DLD1 (cell line): Measurements from ENCODE around the gene MYOCD.

Experiments used
- in situ Hi-C: cut with HindIII; loops from 2 replicates; pipeline ENCODE4 v1.10.0; 2017; ENCODE audit warnings: low sequenced_read_pairs

The MYOCD gene

GRCh38 chr17:12744298-12744697 lies 78.6 kb downstream of the MYOCD start:
- in situ Hi-C loops = no loop called here

DNA sequence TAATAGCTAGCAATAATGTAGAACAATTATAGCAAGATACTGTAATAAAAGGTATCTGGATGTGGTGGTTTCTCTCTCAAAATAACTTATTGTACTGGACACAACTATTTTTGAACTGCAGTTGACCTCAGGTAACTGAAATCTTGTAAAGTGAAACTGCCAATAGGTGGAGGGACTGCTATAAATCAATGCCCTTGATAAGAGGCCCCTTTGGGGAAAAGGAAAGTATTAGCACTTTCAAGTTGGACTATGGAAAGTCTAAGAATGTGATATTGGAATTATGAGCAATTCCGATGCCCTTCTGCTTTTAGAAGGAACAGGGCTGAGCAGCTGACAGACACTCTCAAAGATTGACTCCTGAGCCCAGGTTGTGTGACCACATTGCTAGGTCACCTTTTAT lies 79.1 kb downstream of the MYOCD start:
- in situ Hi-C loops = no loop called here

- in situ Hi-C loops = no loop called here
These were observed 79.8 kb downstream of the MYOCD start for GRCh38 chr17:12745486-12745885.

GRCh38 chr17:12756786-12757185 lies 91.1 kb downstream of the MYOCD start:
- in situ Hi-C loops = no loop called here

GRCh38 chr17:12759090-12759489 lies 93.4 kb downstream of the MYOCD start:
- in situ Hi-C loops = no loop called here

DNA sequence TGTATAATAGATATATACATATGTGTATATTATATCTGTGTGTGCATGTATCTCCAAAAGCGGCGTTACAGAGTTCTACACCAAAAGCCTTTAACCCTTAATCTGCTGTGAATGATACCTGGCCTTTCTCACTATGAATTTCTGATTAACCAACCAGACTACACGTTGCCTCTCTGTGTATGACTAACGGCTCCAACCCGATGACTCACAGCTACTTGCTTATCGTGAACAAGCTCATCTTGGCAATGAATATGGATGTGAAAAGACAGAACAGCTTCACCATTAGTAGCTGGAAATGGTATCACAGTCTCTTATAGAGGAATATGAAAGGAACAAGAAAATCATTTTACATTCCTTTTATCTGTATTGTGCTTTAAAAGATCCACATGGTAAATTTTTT lies 99.9 kb downstream of the MYOCD start:
- in situ Hi-C loops = no loop called here

GRCh38 chr17:12768255-12768654 lies 102.6 kb downstream of the MYOCD start:
- in situ Hi-C loops = no loop called here

DNA sequence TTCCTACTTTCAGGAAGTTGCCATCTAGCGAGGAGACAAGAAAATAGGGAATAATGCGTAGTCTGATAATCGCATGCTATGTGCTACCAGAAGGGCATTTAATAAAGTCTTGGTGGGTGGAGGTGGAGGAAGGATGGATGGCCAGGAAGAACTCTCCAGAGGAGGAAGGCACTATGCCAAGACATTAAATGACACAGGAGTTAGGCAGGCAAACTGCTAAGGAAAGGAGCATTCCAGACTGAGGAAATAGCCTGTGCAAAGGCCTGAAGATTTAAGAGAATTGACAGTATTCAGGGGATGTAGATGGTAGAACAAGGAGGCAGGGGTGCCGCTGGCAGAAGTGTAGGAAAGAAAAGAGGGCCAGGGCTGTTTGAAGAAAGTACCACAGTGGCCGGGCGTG lies 104.3 kb downstream of the MYOCD start:
- in situ Hi-C loops = no loop called here

DNA sequence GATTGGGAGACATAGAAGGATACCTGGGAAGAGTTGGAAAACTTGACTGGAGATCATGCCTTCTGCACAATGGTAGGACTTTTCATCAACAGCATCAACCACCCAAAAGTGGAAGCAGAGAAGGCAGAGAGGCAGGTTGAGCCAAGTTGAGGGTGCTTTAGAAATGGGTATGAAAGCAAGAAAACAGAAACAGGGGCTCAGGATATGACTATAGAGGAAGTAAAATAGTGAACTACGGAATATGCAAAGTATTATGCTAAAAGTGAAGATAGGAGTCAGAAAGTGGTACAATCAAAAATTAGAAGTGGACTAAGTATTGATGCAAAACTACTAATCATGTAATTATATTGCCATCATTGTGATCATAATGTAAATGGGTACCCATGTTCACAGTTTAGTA lies 107.5 kb downstream of the MYOCD start:
- in situ Hi-C loops = no loop called here

DNA sequence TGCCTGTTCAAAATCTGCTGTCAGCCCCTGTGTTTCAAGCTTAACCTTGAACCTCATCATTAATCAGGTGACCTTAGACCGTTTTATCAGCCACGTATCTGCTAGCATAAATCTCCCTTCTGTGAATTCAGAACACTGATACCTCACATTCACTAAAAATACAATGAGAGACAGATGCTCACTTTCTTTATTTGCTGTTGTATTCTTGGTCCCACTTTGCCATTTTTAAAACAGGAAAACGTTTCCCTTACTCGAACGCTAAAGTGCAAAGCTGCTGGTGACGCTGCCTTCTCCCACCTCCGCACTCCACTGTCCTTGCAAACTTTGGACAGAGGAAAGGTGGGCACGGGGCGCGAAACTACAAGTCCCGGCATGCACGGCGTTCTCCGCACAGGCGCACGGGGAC lies 123.4 kb downstream of the MYOCD start:
- in situ Hi-C loops = no loop called here

DNA sequence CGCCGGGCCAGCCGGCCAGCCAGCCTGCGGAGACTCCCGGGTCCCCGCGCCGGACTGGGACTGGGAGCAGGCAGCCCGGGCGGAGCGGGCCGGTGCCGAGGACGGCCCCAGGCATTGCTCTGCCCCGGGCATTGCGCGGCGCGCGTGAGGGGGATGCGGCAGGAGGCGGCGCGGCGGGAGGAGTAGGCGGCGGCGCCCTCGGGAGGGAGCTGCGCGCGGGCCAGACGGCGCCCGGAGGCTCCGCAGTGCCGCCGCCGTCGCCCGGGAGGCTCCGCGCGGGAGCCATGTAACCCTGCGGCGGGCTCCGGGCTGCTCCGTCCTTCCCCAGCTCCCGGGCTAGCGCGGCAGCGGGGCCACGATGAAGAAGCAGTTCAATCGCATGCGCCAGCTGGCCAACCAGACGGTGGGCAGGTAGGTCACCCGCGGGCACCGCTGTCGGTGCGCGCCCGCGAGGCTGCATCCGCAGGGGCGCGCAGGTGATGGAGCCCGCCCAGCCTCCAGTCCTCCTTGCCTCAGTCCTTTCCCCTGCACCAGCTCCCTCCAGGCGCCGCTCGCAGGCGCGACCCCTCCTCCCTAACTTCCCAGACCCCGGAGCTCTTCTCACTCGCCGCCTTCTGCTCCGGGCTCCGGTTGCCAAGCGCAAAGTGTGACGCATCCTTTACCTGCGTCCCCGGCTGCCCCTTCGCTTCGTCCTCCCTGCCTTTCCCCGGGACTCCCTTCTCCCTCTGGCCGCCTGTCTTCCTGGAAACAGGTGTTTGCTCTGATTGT lies 124.0 kb downstream of the MYOCD start, which contains the start of gene ARHGAP44:
TSS of gene ARHGAP44 (plus strand) at position 18 of the 768 bp plus-strand sequence. CDS start at position 359, 341 bp downstream.
- in situ Hi-C loops = no loop called here

DNA sequence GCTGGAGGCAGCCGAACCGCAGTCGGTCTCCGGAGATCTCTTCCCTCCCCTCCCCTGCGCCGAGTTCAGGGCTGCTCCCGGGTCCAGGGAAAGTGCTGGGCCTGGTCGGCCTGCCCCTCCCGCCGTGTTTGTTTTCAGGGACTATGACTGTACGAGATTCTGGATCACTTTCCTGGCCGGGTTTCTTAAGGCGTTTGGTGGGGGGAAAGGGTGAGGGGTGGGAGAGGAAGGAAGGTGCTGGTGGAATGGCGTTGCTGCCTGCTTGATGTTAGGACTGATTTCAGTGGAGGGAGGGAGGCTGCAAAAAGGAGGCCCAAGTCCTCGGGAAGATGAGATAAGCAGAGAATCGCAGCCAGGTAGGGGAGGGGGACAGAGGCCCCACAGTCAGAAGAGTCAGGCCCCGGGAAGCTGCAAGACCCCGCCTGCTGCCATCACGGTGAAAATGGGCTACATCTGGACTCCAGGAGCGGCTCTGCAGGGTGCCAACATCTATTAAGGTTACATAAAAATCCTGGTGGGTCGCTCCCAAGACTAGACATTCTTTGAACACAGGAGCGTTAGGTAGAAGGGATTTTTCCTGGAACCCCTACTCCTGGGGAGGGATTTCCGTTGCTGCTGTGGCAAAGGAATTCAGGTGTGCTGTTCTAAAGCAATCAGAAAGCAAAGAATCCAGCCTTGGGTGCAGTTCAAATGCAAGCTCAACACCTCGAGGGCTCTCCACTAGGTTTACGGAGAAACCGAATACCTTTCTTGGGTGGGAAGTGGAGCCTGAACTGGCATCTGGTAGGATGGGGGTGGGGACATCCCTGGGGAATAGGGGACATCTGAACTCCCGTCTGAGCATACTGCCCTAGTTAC lies 124.8 kb downstream of the MYOCD start:
- in situ Hi-C loops = no loop called here

GRCh38 chr17:12794919-12795532 lies 129.3 kb downstream of the MYOCD start:
- in situ Hi-C loops = no loop called here

DNA sequence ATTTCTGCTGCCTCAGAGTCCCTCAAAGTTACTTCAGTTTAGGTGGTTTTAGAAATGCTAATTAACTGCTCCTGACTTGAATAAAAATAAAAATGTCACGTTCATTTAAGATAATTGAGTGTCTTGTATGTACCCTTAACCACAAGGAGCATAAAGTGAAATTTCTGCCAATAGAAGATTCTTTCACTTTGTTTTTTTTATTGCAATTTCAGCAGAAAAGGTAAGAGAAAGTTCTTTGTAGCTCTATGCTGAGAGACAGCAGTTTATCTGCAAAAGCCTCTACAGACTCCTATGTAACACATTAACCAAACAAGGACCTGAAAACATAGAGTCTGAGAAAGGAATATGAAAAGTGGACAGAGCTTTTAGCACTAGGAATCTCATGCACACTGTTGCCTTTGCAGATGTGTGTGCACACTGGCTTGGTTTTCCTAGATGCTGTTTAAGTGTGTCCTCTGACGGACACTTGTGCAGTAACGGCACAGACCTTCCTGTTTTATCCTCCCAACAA lies 135.2 kb downstream of the MYOCD start:
- in situ Hi-C loops = no loop called here

- in situ Hi-C loops = no loop called here
These were observed 140.9 kb downstream of the MYOCD start for GRCh38 chr17:12806630-12807029.

GRCh38 chr17:12808723-12809122 lies 143.0 kb downstream of the MYOCD start:
- in situ Hi-C loops = no loop called here

DNA sequence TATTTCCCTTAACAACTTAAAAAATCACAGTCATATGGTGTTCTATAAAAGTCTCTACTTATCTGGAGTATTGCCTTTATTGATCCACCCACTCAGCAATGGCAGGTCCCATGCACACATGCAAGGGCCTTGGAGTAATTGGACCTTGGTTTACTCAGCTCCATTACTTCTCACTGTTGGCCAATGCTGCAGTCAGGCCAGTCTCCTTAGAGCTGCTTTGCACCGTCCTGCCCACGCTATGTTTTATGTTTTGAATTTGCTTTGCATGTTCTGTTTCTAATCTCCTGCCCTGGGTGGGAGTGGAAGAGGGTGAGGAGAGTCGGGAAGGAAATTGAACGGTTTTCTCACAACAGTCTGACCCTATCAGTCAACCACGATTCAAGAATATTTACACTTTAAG lies 147.2 kb downstream of the MYOCD start:
- in situ Hi-C loops = no loop called here

DNA sequence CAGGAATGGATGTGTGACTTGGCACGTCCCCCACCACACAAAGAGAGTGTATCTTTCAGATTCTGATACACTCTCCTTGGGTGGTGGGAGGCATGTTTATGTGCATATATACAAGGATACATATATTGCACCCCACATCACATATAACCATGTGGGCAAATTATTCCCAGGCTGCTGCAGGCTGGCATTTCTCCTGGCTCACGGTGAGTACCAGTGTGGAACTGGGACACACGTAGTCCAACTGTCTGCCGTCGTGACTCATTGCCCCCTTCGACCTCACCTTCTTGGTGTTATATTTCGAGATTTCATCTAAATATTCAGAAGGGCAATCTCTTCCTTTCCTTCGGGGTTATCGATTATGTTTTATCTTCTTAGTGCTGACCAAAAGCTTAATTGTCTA lies 148.0 kb downstream of the MYOCD start:
- in situ Hi-C loops = no loop called here

DNA sequence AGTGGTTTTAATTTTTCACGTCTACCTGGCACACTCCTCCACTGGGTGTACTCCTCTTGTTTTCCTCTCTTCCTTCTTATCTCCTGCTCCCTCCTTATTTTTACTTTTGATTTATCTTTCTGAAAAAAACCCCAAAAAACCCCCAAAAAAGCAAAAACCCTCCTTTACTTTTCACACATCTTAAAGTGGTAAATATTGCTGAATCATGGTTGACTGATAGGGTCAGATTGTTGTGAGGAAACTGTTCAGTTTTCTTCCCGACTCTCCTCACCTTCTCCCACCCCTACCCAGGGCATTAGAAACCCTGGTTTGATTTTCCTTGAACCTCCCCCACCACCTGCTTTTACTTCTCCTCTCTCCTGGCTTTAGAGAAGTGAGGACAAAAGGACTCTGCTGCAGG lies 149.0 kb downstream of the MYOCD start:
- in situ Hi-C loops = no loop called here

DNA sequence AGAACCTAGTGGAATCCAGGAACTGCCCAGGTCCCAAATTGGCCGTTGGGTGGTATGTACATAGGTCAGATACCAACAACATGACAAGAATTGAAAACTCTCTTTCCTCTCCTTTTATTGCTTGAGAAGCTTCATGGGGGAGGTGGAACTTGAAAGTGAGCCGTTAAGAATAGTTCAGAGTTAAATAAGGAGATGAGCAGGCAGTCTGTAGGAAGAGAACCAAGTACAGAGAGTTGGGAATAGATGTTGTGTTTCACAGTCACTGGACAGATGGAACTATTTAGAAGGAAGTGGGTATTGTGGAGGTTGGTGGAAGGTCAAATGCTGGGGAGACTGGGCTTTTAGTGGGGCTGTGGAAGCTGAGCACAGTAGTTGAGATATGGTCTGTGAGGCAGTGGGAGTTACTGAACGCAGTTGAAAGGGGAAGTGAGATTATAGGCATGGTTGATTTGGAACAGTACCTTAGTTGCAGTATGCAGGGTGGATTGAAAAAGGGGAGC lies 150.0 kb downstream of the MYOCD start:
- in situ Hi-C loops = no loop called here
